HG03439 (cell line): ENCODE results near the gene EPHA4.

Experiments used
- ATAC-seq: cut with Tn5 transposase; IDR thresholded peaks from one replicate; pipeline ENCODE4 v1.9.1; 2021; ENCODE audit warnings: mild to moderate bottlenecking, moderate library complexity; ENCODE audit not compliant: unreplicated experiment

Gene EPHA4

GRCh38 chr2:221572219-221572820, at the start of gene EPHA4:
EPHA4 (minus strand) TSS chr2:221572304; CDS start chr2:221572248, 56 bp downstream.
- ATAC-seq: peak; percentile 89

GRCh38 chr2:221618007-221618406, 45.9 kb upstream of the EPHA4 start:
- ATAC-seq: no peak

- no peak for ATAC-seq
Measured at GRCh38 chr2:221616561-221616960, 44.5 kb upstream of the EPHA4 start.

- no peak for ATAC-seq
Measured at GRCh38 chr2:221614274-221614673, 42.2 kb upstream of the EPHA4 start.

- ATAC-seq: no peak
Measured at GRCh38 chr2:221612800-221613199, 40.7 kb upstream of the EPHA4 start.

GRCh38 chr2:221612161-221612560, 40.1 kb upstream of the EPHA4 start:
- no peak for ATAC-seq

- no peak for ATAC-seq
Measured at GRCh38 chr2:221610675-221611074, 38.6 kb upstream of the EPHA4 start.

- ATAC-seq: no peak
Measured at GRCh38 chr2:221610255-221610654, 38.2 kb upstream of the EPHA4 start.

GRCh38 chr2:221608442-221608841, 36.3 kb upstream of the EPHA4 start:
- no peak for ATAC-seq

- ATAC-seq: no peak
Measured at GRCh38 chr2:221606424-221606823, 34.3 kb upstream of the EPHA4 start.

- no peak for ATAC-seq
Measured at GRCh38 chr2:221605751-221606240, 33.7 kb upstream of the EPHA4 start.

- no peak for ATAC-seq
Measured at GRCh38 chr2:221602938-221603337, 30.8 kb upstream of the EPHA4 start.

- ATAC-seq: no peak
Measured at GRCh38 chr2:221601376-221601775, 29.3 kb upstream of the EPHA4 start.

GRCh38 chr2:221600388-221600787, 28.3 kb upstream of the EPHA4 start:
- ATAC-seq: no peak

- no peak for ATAC-seq
Measured at GRCh38 chr2:221596192-221596591, 24.1 kb upstream of the EPHA4 start.

- no peak for ATAC-seq
Measured at GRCh38 chr2:221590861-221591365, 18.8 kb upstream of the EPHA4 start.

- ATAC-seq: no peak
Measured at GRCh38 chr2:221589696-221590095, 17.6 kb upstream of the EPHA4 start.

- ATAC-seq: no peak
Measured at GRCh38 chr2:221588306-221588985, 16.3 kb upstream of the EPHA4 start.

GRCh38 chr2:221581986-221582385, 9.9 kb upstream of the EPHA4 start:
- no peak for ATAC-seq

- ATAC-seq: no peak
Measured at GRCh38 chr2:221574231-221574570, 2.1 kb upstream of the EPHA4 start.

GRCh38 chr2:221573430-221574230, 1.5 kb upstream of the EPHA4 start:
- peak; percentile 72 for ATAC-seq
